ENCODE data around the gene ANKK1. TPM values are rescaled to one million over a fixed set of nuclear protein-coding genes. Genes with fewer than 3 reads are reported as not detected.

ANKK1 gene
- total RNA-seq, 1 experiment from 2014 or later = 0.22 TPM

DNA sequence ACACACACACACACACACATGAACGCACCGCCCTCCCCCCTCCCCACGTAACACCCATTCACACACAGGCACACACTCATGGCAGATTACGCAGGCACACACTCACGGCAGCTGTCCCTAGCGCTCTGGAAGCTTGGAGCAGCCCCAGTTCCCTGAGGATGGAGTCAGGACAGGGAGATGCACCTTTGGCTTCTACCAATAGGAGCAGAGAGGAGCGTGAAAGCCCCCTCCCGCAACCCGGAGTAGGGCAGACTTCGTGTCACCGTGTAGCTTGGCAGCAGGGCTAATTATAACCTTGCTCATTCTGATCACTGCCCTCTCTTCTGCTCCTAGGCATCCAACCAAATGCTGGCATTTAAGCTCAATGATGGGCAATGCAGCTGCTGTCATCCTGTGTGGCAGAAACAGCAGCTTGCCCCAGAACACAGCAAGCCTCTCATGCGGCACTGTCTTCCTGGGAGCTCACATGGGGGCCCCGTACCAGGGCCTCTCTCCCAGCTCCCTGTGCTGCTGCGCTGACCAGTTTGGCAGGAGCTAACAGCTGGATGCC lies 31.9 kb downstream of the ANKK1 start:
- POLR2A ChIA-PET = no interaction called here

More for the DNA sequence above, 31.9 kb downstream of the ANKK1 start:
- Histone ChIP-seq H3K27ac (ENCODE audit: low read depth, low read length) (no peak overlapping the region), H3K36me3 (ENCODE audit: control insufficient read depth in 1 of 2, insufficient read depth in 2 of 2, low read length in 2 of 2) (no peaks in the 10 kb centered on the region), H3K79me2 (ENCODE audit: insufficient read depth, low read length) (no peaks in the 10 kb centered on the region), H3K4me1 (ENCODE audit: control insufficient read depth in 1 of 2, insufficient read depth in 2 of 2, low read length in 2 of 2) (no peaks in the 10 kb centered on the region), H3K9ac (ENCODE audit: low read length) (no peak overlapping the region), H3K9me2 (ENCODE audit: insufficient read depth) (no peaks in the 10 kb centered on the region), H3K27me3 (ENCODE audit: insufficient read depth, low read length) (peaks cover 24% of the 10 kb centered on the region), H3K4me3 (replicated peaks in 1 of 2; ENCODE audit: low read depth in 1 of 2, low read length in 2 of 2) (no peak overlapping the region), H3K4me2 (ENCODE audit: low read length) (no peak overlapping the region), H4K20me1 (ENCODE audit: insufficient read depth) (no peaks in the 10 kb centered on the region), H2AFZ (ENCODE audit: low read depth, low read length, poor library complexity, severe bottlenecking) (no peak overlapping the region), H3K9me3 (ENCODE audit: control insufficient read depth in 1 of 2, insufficient read depth in 1 of 2, low read depth in 1 of 2, low read length in 2 of 2) (no peaks in the 10 kb centered on the region)
- intact Hi-C loops (cut with micrococcal nuclease) = no loop called here
- ChIA-PET RAD21 (ENCODE audit: low non-redundant PET in 1 of 2, low total read pairs in 2 of 2, uncharacterized antibody in 2 of 2, unreplicated experiment in 2 of 2) (no interaction called here), CTCF (no interaction called here)
- DNase-seq (ENCODE audit: low read depth, low spot score) (no peak), ATAC-seq (no peak)
- no TSS peak for BruUV-seq (replicated peaks)
- TF ChIP-seq SRF (IDR thresholded peaks at IDR 0.05; ENCODE audit: low read depth) (no peak), ZFX (IDR thresholded peaks at IDR 0.05) (no peak), ZNF274 (IDR thresholded peaks at IDR 0.05; ENCODE audit: low read depth, low read length) (no peak), YY1 (IDR thresholded peaks at IDR 0.05; ENCODE audit: extremely low read depth, insufficient replicate concordance, low read depth, low read length) (no peak), ELF1 (IDR thresholded peaks at IDR 0.05; ENCODE audit: borderline replicate concordance, low read depth) (no peak), EGR1 (IDR thresholded peaks at IDR 0.05; ENCODE audit: low read depth) (no peak), EZH2 (IDR thresholded peaks at IDR 0.05) (no peak), ZBTB33 (IDR thresholded peaks at IDR 0.05; ENCODE audit: extremely low read depth, insufficient replicate concordance, low read length) (no peak), CBX3 (IDR thresholded peaks at IDR 0.05; ENCODE audit: low read depth) (no peak), EZH2phosphoT487 (IDR thresholded peaks at IDR 0.05; ENCODE audit: borderline replicate concordance) (no peak), SIN3A (IDR thresholded peaks at IDR 0.05; ENCODE audit: low read depth) (no peak), POLR2AphosphoS5 (IDR thresholded peaks at IDR 0.05; ENCODE audit: low read depth, low read length) (no peak), FOSL1 (IDR thresholded peaks at IDR 0.05; ENCODE audit: low read depth) (no peak), RAD21 (IDR thresholded peaks at IDR 0.05; ENCODE audit: low read depth) (no peak), CEBPB (IDR thresholded peaks at IDR 0.05; ENCODE audit: low read depth) (no peak), POLR2A (IDR thresholded peaks at IDR 0.05; ENCODE audit: borderline replicate concordance, extremely low read depth, insufficient read depth, insufficient read length) (no peak)
- TF ChIP-seq, protein P1, sequence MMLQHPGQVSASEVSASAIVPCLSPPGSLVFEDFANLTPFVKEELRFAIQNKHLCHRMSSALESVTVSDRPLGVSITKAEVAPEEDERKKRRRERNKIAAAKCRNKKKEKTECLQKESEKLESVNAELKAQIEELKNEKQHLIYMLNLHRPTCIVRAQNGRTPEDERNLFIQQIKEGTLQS (IDR thresholded peaks at IDR 0.05) = no peak
- TF ChIP-seq, protein P2, sequence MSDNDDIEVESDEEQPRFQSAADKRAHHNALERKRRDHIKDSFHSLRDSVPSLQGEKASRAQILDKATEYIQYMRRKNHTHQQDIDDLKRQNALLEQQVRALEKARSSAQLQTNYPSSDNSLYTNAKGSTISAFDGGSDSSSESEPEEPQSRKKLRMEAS (IDR thresholded peaks at IDR 0.05) = no peak
- TF ChIP-seq, protein P3, sequence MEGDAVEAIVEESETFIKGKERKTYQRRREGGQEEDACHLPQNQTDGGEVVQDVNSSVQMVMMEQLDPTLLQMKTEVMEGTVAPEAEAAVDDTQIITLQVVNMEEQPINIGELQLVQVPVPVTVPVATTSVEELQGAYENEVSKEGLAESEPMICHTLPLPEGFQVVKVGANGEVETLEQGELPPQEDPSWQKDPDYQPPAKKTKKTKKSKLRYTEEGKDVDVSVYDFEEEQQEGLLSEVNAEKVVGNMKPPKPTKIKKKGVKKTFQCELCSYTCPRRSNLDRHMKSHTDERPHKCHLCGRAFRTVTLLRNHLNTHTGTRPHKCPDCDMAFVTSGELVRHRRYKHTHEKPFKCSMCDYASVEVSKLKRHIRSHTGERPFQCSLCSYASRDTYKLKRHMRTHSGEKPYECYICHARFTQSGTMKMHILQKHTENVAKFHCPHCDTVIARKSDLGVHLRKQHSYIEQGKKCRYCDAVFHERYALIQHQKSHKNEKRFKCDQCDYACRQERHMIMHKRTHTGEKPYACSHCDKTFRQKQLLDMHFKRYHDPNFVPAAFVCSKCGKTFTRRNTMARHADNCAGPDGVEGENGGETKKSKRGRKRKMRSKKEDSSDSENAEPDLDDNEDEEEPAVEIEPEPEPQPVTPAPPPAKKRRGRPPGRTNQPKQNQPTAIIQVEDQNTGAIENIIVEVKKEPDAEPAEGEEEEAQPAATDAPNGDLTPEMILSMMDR (IDR thresholded peaks at IDR 0.05 in 2 of 3, conservative IDR thresholded peaks at IDR 0.05 in 1 of 3; ENCODE audit: borderline replicate concordance in 1 of 3, insufficient read depth in 1 of 3, low read depth in 2 of 3, low read length in 2 of 3) = no peak

Data from HCT116 (cell line).